Adrenal gland (tissue), 5 donors: ENCODE results near the gene EXOC4.

Experiments
- POLR2A ChIP-seq, 2 donors: fragments of 450-650 bp; IDR thresholded peaks; one replicate each; pipeline ENCODE4 v1.6.1; 2017; ENCODE audit warnings: antibody characterized with exemption in 2 of 2, mild to moderate bottlenecking in 2 of 2, moderate library complexity in 1 of 2
- TF ChIP-seq, protein P1 (sequence below), 6 experiments: fragments of 450-650 bp in 4 of 6; fragments of 200-600 bp in 2 of 6; sonication (generic) in 1 of 6; IDR thresholded peaks; 1 replicate in 5 of 6; 2 replicates in 1 of 6; pipeline versions ENCODE4 v1.5.1 to v1.8.0; 2016 to 2021; ENCODE audit warnings: antibody characterized with exemption in 6 of 6, mild to moderate bottlenecking in 2 of 6, moderate library complexity in 1 of 6
- donor health status: DM: no; HTN: no; CAD: no.

- TF ChIP-seq, protein P1, sequence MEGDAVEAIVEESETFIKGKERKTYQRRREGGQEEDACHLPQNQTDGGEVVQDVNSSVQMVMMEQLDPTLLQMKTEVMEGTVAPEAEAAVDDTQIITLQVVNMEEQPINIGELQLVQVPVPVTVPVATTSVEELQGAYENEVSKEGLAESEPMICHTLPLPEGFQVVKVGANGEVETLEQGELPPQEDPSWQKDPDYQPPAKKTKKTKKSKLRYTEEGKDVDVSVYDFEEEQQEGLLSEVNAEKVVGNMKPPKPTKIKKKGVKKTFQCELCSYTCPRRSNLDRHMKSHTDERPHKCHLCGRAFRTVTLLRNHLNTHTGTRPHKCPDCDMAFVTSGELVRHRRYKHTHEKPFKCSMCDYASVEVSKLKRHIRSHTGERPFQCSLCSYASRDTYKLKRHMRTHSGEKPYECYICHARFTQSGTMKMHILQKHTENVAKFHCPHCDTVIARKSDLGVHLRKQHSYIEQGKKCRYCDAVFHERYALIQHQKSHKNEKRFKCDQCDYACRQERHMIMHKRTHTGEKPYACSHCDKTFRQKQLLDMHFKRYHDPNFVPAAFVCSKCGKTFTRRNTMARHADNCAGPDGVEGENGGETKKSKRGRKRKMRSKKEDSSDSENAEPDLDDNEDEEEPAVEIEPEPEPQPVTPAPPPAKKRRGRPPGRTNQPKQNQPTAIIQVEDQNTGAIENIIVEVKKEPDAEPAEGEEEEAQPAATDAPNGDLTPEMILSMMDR (IDR thresholded peaks at IDR 0.05), result no peak
- TF ChIP-seq POLR2A (IDR thresholded peaks at IDR 0.05), result no peak
Measured at GRCh38 chr7:133491201-133491691, 238.4 kb downstream of the EXOC4 start.
